Natural killer cell treated with Interleukin-12 subunit alpha and Interleukin-12 subunit beta and Interleukin-15 and Interleukin-18, amount 100 ng/mL, for 72 hours (primary cell): ENCODE results near the gene ELOVL6. TPM values are rescaled to one million over a fixed set of nuclear protein-coding genes. Genes with fewer than 3 reads are reported as not detected.

ENCODE experiments used
- ATAC-seq, 2 donors: fragments of 150-1000 bp; cut with Tn5 transposase in 1 of 2; sonication (Bioruptor Pico), chemical (Tn5 transposase) in 1 of 2; 2 replicates each; pipeline ENCODE4 v1.10.0; 2021
- DNase-seq: peaks from one replicate; pipeline ENCODE4 v3.0.0; 2022; ENCODE audit warnings: low spot score
- H3K27ac Mint-ChIP-seq, 2 donors: 1 replicate in 1 of 2; 2 replicates in 1 of 2; pipeline ENCODE4 v1.8.0; 2022; ENCODE audit warnings: mixed read lengths in 2 of 2, mild to moderate bottlenecking in 1 of 2, moderate library complexity in 1 of 2
- H3K27me3 Mint-ChIP-seq, 2 donors: 1 replicate in 1 of 2; 2 replicates in 1 of 2; pipeline ENCODE4 v1.8.0; 2022; ENCODE audit warnings: mixed read lengths in 2 of 2
- H3K36me3 Mint-ChIP-seq: one replicate; pipeline ENCODE4 v1.8.0; 2022; ENCODE audit warnings: mixed read lengths
- H3K4me1 Mint-ChIP-seq, 2 donors: 1 replicate in 1 of 2; 2 replicates in 1 of 2; pipeline ENCODE4 v1.8.0; 2022; ENCODE audit warnings: low read depth in 2 of 2, mixed read lengths in 2 of 2, mild to moderate bottlenecking in 1 of 2
- H3K4me3 Mint-ChIP-seq: one replicate; pipeline ENCODE4 v1.8.0; 2022; ENCODE audit warnings: mixed read lengths
- H3K9me3 Mint-ChIP-seq: 2 replicates; pipeline ENCODE4 v1.8.0; 2022; ENCODE audit warnings: mixed read lengths
- total RNA-seq, 2 donors: library from RNA; stranded (reverse); gene quantifications; one replicate each; pipeline ENCODE4 v1.2.3, GENCODE V29; 2022

Gene ELOVL6
- total RNA-seq, 2 donors from 2014 or later = 20.2 to 26.5 TPM

- peaks cover 0 to 4% of the 10 kb centered on the region in 2 donors for H3K4me1 Mint-ChIP-seq
- ATAC-seq = peak; percentile 52 to 69
- no peaks in the 10 kb centered on the region for H3K9me3 Mint-ChIP-seq
- H3K27me3 Mint-ChIP-seq = no peaks in the 10 kb centered on the region
- no peaks in the 10 kb centered on the region for H3K36me3 Mint-ChIP-seq
- no peak for DNase-seq
- H3K4me3 Mint-ChIP-seq = no peak overlapping the region
- no peak overlapping the region for H3K27ac Mint-ChIP-seq
Measured at GRCh38 chr4:110211007-110211769, 12.8 kb upstream of the ELOVL6 start.

DNA sequence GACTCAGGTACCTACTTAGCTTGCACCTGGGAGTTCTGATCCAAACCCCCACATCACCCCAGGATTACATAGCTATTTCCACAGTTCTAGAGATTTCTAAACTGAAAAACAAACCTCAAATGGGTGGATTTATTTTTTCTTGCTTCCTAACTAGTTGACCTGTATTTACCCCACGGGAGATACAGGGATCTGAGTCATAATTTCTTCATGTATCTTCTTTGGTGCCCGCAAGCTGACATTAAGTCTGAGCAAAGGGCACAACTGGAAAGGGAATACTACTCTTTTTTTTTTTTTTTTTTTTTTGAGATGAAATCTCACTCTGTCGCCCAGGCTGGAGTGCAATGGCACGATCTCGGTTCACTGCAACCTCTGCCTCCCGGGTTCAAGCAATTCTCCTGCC lies 10.0 kb upstream of the ELOVL6 start:
- Mint-ChIP-seq H3K4me3 (no peak overlapping the region), H3K36me3 (no peaks in the 10 kb centered on the region), H3K4me1 (peaks cover 0 to 4% of the 10 kb centered on the region in 2 donors), H3K27me3 (no peaks in the 10 kb centered on the region), H3K9me3 (no peaks in the 10 kb centered on the region), H3K27ac (no peak overlapping the region)
- DNase-seq (no peak), ATAC-seq (no peak)

DNA sequence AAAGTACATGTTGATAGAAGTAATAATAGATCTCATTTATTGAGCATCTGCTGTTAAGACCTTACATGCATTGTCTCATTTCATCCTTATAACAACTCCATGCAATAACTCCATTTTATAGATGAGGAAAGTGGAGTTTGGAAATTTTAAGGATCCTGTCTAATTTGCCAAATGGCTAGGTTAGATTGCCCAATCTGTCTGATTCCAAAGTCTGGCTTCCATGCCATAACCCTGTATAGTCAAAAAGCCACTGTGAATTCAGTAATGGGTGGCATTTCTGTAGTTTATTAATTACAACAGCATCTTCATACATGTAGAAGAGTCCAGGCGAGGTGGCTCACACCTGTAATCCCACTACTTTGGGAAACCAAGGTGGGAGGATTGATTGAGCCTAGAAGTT lies 8.8 kb upstream of the ELOVL6 start:
- ATAC-seq (no peak), DNase-seq (no peak)
- Mint-ChIP-seq H3K27me3 (no peaks in the 10 kb centered on the region), H3K27ac (no peak overlapping the region), H3K36me3 (no peaks in the 10 kb centered on the region), H3K9me3 (no peaks in the 10 kb centered on the region), H3K4me3 (no peak overlapping the region), H3K4me1 (peaks cover 0 to 4% of the 10 kb centered on the region in 2 donors)

GRCh38 chr4:110202024-110202423 lies 3.6 kb upstream of the ELOVL6 start:
- Mint-ChIP-seq H3K4me3 (no peak overlapping the region), H3K9me3 (no peaks in the 10 kb centered on the region), H3K27ac (peak overlapping the region in 1 of 2 donors; percentile 15), H3K4me1 (peaks cover 17 to 25% of the 10 kb centered on the region in 2 donors), H3K36me3 (no peaks in the 10 kb centered on the region), H3K27me3 (no peaks in the 10 kb centered on the region)
- ATAC-seq = no peak
- DNase-seq = no peak

DNA sequence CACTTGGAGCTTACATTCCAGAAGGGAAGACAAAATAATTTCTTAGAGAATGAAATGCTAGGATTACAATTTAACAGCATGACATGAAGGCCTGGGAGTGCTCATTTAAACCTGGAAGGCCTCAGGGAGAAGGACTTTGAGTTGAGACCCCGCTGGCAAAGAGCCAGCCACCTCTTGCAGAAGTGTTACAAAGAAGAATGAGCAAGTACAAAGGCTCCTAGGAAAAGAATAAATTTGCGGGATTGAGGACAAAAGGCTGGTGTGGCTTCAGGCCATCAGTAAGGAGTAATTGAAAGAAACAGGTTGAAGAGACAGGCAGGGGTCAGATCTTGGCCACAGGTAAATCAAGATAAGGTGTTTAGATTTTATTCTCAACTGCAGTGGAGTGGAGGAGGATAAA lies 3.1 kb upstream of the ELOVL6 start:
- Mint-ChIP-seq H3K27ac (no peak overlapping the region), H3K9me3 (no peaks in the 10 kb centered on the region), H3K27me3 (no peaks in the 10 kb centered on the region), H3K4me1 (peaks cover 17 to 25% of the 10 kb centered on the region in 2 donors), H3K4me3 (no peak overlapping the region), H3K36me3 (no peaks in the 10 kb centered on the region)
- ATAC-seq = no peak
- no peak for DNase-seq

GRCh38 chr4:110200689-110201088 lies 2.3 kb upstream of the ELOVL6 start:
- ATAC-seq = no peak
- no peak for DNase-seq
- H3K36me3 Mint-ChIP-seq = peaks cover 4% of the 10 kb centered on the region
- H3K4me1 Mint-ChIP-seq = peaks cover 21 to 29% of the 10 kb centered on the region in 2 donors
- H3K27me3 Mint-ChIP-seq = no peaks in the 10 kb centered on the region
- H3K4me3 Mint-ChIP-seq = no peak overlapping the region
- no peaks in the 10 kb centered on the region for H3K9me3 Mint-ChIP-seq
- no peak overlapping the region for H3K27ac Mint-ChIP-seq

GRCh38 chr4:110198049-110198434 lies 373 bp downstream of the ELOVL6 start:
- H3K4me3 Mint-ChIP-seq = peak overlapping the region; percentile 93
- H3K9me3 Mint-ChIP-seq = no peaks in the 10 kb centered on the region
- peaks cover 33 to 45% of the 10 kb centered on the region in 2 donors for H3K4me1 Mint-ChIP-seq
- no peaks in the 10 kb centered on the region for H3K27me3 Mint-ChIP-seq
- peaks cover 6% of the 10 kb centered on the region for H3K36me3 Mint-ChIP-seq
- ATAC-seq = no peak
- peak overlapping the region; percentile 89 to 95 for H3K27ac Mint-ChIP-seq
- DNase-seq = no peak

GRCh38 chr4:110197529-110198042 lies 829 bp downstream of the ELOVL6 start:
- Mint-ChIP-seq H3K9me3 (no peaks in the 10 kb centered on the region), H3K4me3 (peak overlapping the region; percentile 93), H3K27me3 (no peaks in the 10 kb centered on the region), H3K36me3 (peaks cover 6% of the 10 kb centered on the region), H3K4me1 (peaks cover 33 to 50% of the 10 kb centered on the region in 2 donors), H3K27ac (peak overlapping the region; percentile 89 to 95)
- DNase-seq (peak; percentile 75), ATAC-seq (peak; percentile 17 to 37)

- Mint-ChIP-seq H3K27ac (peak overlapping the region; percentile 89 to 95), H3K4me3 (peak overlapping the region; percentile 93), H3K36me3 (peaks cover 6% of the 10 kb centered on the region), H3K4me1 (peaks cover 33 to 50% of the 10 kb centered on the region in 2 donors), H3K9me3 (no peaks in the 10 kb centered on the region), H3K27me3 (no peaks in the 10 kb centered on the region)
- no peak for DNase-seq
- peak; percentile 63 to 66 for ATAC-seq
Measured at GRCh38 chr4:110196871-110197528, 1.4 kb downstream of the ELOVL6 start.

- Mint-ChIP-seq H3K27ac (peak overlapping the region; percentile 89 to 92), H3K36me3 (peaks cover 6% of the 10 kb centered on the region), H3K4me3 (peak overlapping the region; percentile 93), H3K27me3 (no peaks in the 10 kb centered on the region), H3K4me1 (peaks cover 33 to 47% of the 10 kb centered on the region in 2 donors), H3K9me3 (no peaks in the 10 kb centered on the region)
- DNase-seq (peak; percentile 69), ATAC-seq (peak; percentile 52 to 65)
Measured at GRCh38 chr4:110196206-110196870, 2.1 kb downstream of the ELOVL6 start.

GRCh38 chr4:110195561-110196205 lies 2.7 kb downstream of the ELOVL6 start:
- ATAC-seq = peak in 1 of 2 donors; percentile 10
- Mint-ChIP-seq H3K4me3 (peak overlapping the region; percentile 93), H3K36me3 (peaks cover 6% of the 10 kb centered on the region), H3K27me3 (no peaks in the 10 kb centered on the region), H3K4me1 (peaks cover 36 to 46% of the 10 kb centered on the region in 2 donors), H3K9me3 (no peaks in the 10 kb centered on the region), H3K27ac (peak overlapping the region; percentile 89 to 92)
- no peak for DNase-seq

- Mint-ChIP-seq H3K27me3 (no peaks in the 10 kb centered on the region), H3K4me3 (peak overlapping the region; percentile 39), H3K27ac (peak overlapping the region; percentile 89 to 92), H3K4me1 (peaks cover 35 to 44% of the 10 kb centered on the region in 2 donors), H3K9me3 (no peaks in the 10 kb centered on the region), H3K36me3 (peaks cover 6% of the 10 kb centered on the region)
- peak; percentile 79 to 84 for ATAC-seq
- peak; percentile 86 for DNase-seq
Measured at GRCh38 chr4:110193822-110194761, 4.3 kb downstream of the ELOVL6 start.
